ENCODE data around the gene TOMM70. TPM values are rescaled to one million over a fixed set of nuclear protein-coding genes. Genes with fewer than 3 reads are reported as not detected.
"Not testable (repeated sequence)": the region's sequence is repeated elsewhere in the genome, so short reads cannot be mapped to it uniquely, and the experiment has no call there.

Gene TOMM70
- total RNA-seq: 10 to 100 TPM; 42.9 to 48.1 TPM

GRCh38 chr3:100400780-100401673, at the start of gene TOMM70, which contains the start of gene LNP1:
TOMM70 (minus strand) TSS chr3:100401089; CDS start chr3:100400949, 140 bp downstream.
LNP1 (plus strand) TSS chr3:100401539; CDS start chr3:100429730, 28,191 bp downstream.
- peaks cover 0 to 1% of the 10 kb centered on the region in 2 donors for H3K9me3 Mint-ChIP-seq
- no peaks in the 10 kb centered on the region for H3K27me3 Mint-ChIP-seq (ENCODE audit: low read depth)
- H3K27ac Mint-ChIP-seq: peak within 1 kb of the TSS; percentile 100
- peak within 1 kb of the TSS; percentile 93 to 100 for H3K4me3 Mint-ChIP-seq
- peaks cover 4 to 6% of the 10 kb centered on the region in 2 donors for H3K36me3 Mint-ChIP-seq (ENCODE audit: insufficient read depth in 2 of 2)
- H3K4me1 Mint-ChIP-seq (ENCODE audit: low read depth): peaks cover 82% of the 10 kb centered on the region
- peak; percentile 91 for ATAC-seq (replicated peaks in 1 of 2)
- peak; percentile 95 to 97 for DNase-seq

- Mint-ChIP-seq H3K4me3 (no peak overlapping the region), H3K9me3 (peaks cover 2% of the 10 kb centered on the region in 2 donors)
- no peak for ATAC-seq (replicated peaks in 1 of 2)
Measured at GRCh38 chr3:100449214-100449613, 48.3 kb upstream of the TOMM70 start.

GRCh38 chr3:100448079-100448478, 47.2 kb upstream of the TOMM70 start:
- Mint-ChIP-seq H3K4me1 (ENCODE audit: low read depth) (no peaks in the 10 kb centered on the region), H3K9me3 (peaks cover 2% of the 10 kb centered on the region in 2 donors), H3K36me3 (ENCODE audit: insufficient read depth in 2 of 2) (peaks cover 0 to 4% of the 10 kb centered on the region in 2 donors), H3K4me3 (no peak overlapping the region), H3K27ac (no peak overlapping the region), H3K27me3 (ENCODE audit: low read depth) (no peaks in the 10 kb centered on the region)
- DNase-seq (no peak), ATAC-seq (replicated peaks in 1 of 2) (no peak)

More at GRCh38 chr3:100449214-100449613, 48.3 kb upstream of the TOMM70 start:
- Mint-ChIP-seq H3K27me3 (ENCODE audit: low read depth) (no peaks in the 10 kb centered on the region), H3K27ac (no peak overlapping the region), H3K4me1 (ENCODE audit: low read depth) (no peaks in the 10 kb centered on the region), H3K36me3 (ENCODE audit: insufficient read depth in 2 of 2) (peaks cover 0 to 4% of the 10 kb centered on the region in 2 donors)
- DNase-seq: no peak

GRCh38 chr3:100447067-100447466, 46.2 kb upstream of the TOMM70 start:
- H3K9me3 Mint-ChIP-seq; DNase-seq; H3K27ac Mint-ChIP-seq; ATAC-seq (replicated peaks in 1 of 2); H3K27me3 Mint-ChIP-seq (ENCODE audit: low read depth); H3K36me3 Mint-ChIP-seq (ENCODE audit: insufficient read depth in 2 of 2); H3K4me3 Mint-ChIP-seq; H3K4me1 Mint-ChIP-seq (ENCODE audit: low read depth): not testable (repeated sequence)

- DNase-seq: no peak
- Mint-ChIP-seq H3K27me3 (ENCODE audit: low read depth) (no peaks in the 10 kb centered on the region), H3K27ac (no peak overlapping the region), H3K4me1 (ENCODE audit: low read depth) (peaks cover 8% of the 10 kb centered on the region), H3K36me3 (ENCODE audit: insufficient read depth in 2 of 2) (peaks cover 3 to 4% of the 10 kb centered on the region in 2 donors), H3K4me3 (no peak overlapping the region), H3K9me3 (peaks cover 2 to 3% of the 10 kb centered on the region in 2 donors)
- no peak for ATAC-seq (replicated peaks in 1 of 2)
Measured at GRCh38 chr3:100443690-100444089, 42.8 kb upstream of the TOMM70 start.

GRCh38 chr3:100440895-100441294, 40.0 kb upstream of the TOMM70 start:
- DNase-seq: no peak
- no peaks in the 10 kb centered on the region for H3K27me3 Mint-ChIP-seq (ENCODE audit: low read depth)
- peaks cover 0 to 1% of the 10 kb centered on the region in 2 donors for H3K9me3 Mint-ChIP-seq
- H3K4me3 Mint-ChIP-seq: peak overlapping the region in 1 of 2 donors; percentile 2
- ATAC-seq (replicated peaks in 1 of 2): no peak
- H3K36me3 Mint-ChIP-seq (ENCODE audit: insufficient read depth in 2 of 2): peaks cover 2 to 3% of the 10 kb centered on the region in 2 donors
- H3K4me1 Mint-ChIP-seq (ENCODE audit: low read depth): peaks cover 8% of the 10 kb centered on the region
- H3K27ac Mint-ChIP-seq: no peak overlapping the region

GRCh38 chr3:100438623-100438974, 37.7 kb upstream of the TOMM70 start:
- Mint-ChIP-seq H3K27me3 (ENCODE audit: low read depth) (no peaks in the 10 kb centered on the region), H3K4me3 (no peak overlapping the region), H3K27ac (no peak overlapping the region), H3K9me3 (peaks cover 0 to 4% of the 10 kb centered on the region in 2 donors), H3K36me3 (ENCODE audit: insufficient read depth in 2 of 2) (peaks cover 0 to 11% of the 10 kb centered on the region in 2 donors), H3K4me1 (ENCODE audit: low read depth) (peaks cover 8% of the 10 kb centered on the region)
- ATAC-seq (replicated peaks in 1 of 2) (no peak), DNase-seq (no peak)

- no peak overlapping the region for H3K27ac Mint-ChIP-seq
- peaks cover 8% of the 10 kb centered on the region for H3K4me1 Mint-ChIP-seq (ENCODE audit: low read depth)
- ATAC-seq (replicated peaks in 1 of 2): no peak
- peaks cover 0 to 4% of the 10 kb centered on the region in 2 donors for H3K9me3 Mint-ChIP-seq
- H3K27me3 Mint-ChIP-seq (ENCODE audit: low read depth): no peaks in the 10 kb centered on the region
- peaks cover 0 to 11% of the 10 kb centered on the region in 2 donors for H3K36me3 Mint-ChIP-seq (ENCODE audit: insufficient read depth in 2 of 2)
- no peak overlapping the region for H3K4me3 Mint-ChIP-seq
- DNase-seq: no peak
Measured at GRCh38 chr3:100437721-100438622, 37.1 kb upstream of the TOMM70 start.

GRCh38 chr3:100436951-100437350, 36.1 kb upstream of the TOMM70 start:
- ATAC-seq (replicated peaks in 1 of 2): no peak
- peaks cover 0 to 8% of the 10 kb centered on the region in 2 donors for H3K36me3 Mint-ChIP-seq (ENCODE audit: insufficient read depth in 2 of 2)

GRCh38 chr3:100429187-100429716, 28.4 kb upstream of the TOMM70 start:
- Mint-ChIP-seq H3K27me3 (ENCODE audit: low read depth) (peaks cover 9% of the 10 kb centered on the region), H3K9me3 (peaks cover 0 to 1% of the 10 kb centered on the region in 2 donors), H3K36me3 (ENCODE audit: insufficient read depth in 2 of 2) (peaks cover 0 to under 1% of the 10 kb centered on the region in 2 donors)

More at GRCh38 chr3:100436951-100437350, 36.1 kb upstream of the TOMM70 start:
- Mint-ChIP-seq H3K27ac (no peak overlapping the region), H3K27me3 (ENCODE audit: low read depth) (no peaks in the 10 kb centered on the region), H3K4me3 (no peak overlapping the region), H3K9me3 (peaks cover 0 to 2% of the 10 kb centered on the region in 2 donors), H3K4me1 (ENCODE audit: low read depth) (peaks cover 8% of the 10 kb centered on the region)
- DNase-seq: no peak

GRCh38 chr3:100427699-100428098, 26.8 kb upstream of the TOMM70 start:
- H3K36me3 Mint-ChIP-seq (ENCODE audit: insufficient read depth in 2 of 2): no peaks in the 10 kb centered on the region
- no peaks in the 10 kb centered on the region for H3K9me3 Mint-ChIP-seq

More at GRCh38 chr3:100429187-100429716, 28.4 kb upstream of the TOMM70 start:
- Mint-ChIP-seq H3K27ac (no peak overlapping the region), H3K4me3 (no peak overlapping the region), H3K4me1 (ENCODE audit: low read depth) (no peaks in the 10 kb centered on the region)
- ATAC-seq (replicated peaks in 1 of 2) (no peak), DNase-seq (no peak)

GRCh38 chr3:100426067-100426682, 25.3 kb upstream of the TOMM70 start:
- Mint-ChIP-seq H3K36me3 (ENCODE audit: insufficient read depth in 2 of 2) (no peaks in the 10 kb centered on the region), H3K9me3 (no peaks in the 10 kb centered on the region), H3K4me3 (no peak overlapping the region), H3K27ac (no peak overlapping the region), H3K4me1 (ENCODE audit: low read depth) (no peaks in the 10 kb centered on the region), H3K27me3 (ENCODE audit: low read depth) (peaks cover 9% of the 10 kb centered on the region)
- ATAC-seq (replicated peaks in 1 of 2) (no peak), DNase-seq (no peak)

More at GRCh38 chr3:100427699-100428098, 26.8 kb upstream of the TOMM70 start:
- ATAC-seq (replicated peaks in 1 of 2): no peak
- peaks cover 9% of the 10 kb centered on the region for H3K27me3 Mint-ChIP-seq (ENCODE audit: low read depth)
- H3K27ac Mint-ChIP-seq: no peak overlapping the region
- no peak for DNase-seq
- H3K4me1 Mint-ChIP-seq (ENCODE audit: low read depth): no peaks in the 10 kb centered on the region
- H3K4me3 Mint-ChIP-seq: no peak overlapping the region

Measured in activated T-cell treated with anti-CD3 and anti-CD28 coated beads, Interleukin-2, amount 50 U/mL, for 72 hours (primary cell).